OCI-LY3 (cell line): ENCODE data around the gene PLPPR4.

Experiments
- H2AFZ ChIP-seq: fragments of 200-600, 300-600 bp; shearing (Covaris generic); 2 replicates; pipeline ENCODE4 v1.6.0; 2014; ENCODE audit warnings: antibody characterized with exemption, low read depth, low read length
- H3K27ac ChIP-seq: fragments of 200-600, 300-600 bp; sonication (generic); 2 replicates; pipeline ENCODE4 v1.5.1; 2014; ENCODE audit warnings: mild to moderate bottlenecking, low read length, moderate library complexity, mixed read lengths
- H3K27me3 ChIP-seq: fragments of 200-600, 300-600 bp; sonication (generic); 2 replicates; pipeline ENCODE4 v1.6.1; 2014; ENCODE audit warnings: low read depth, low read length, mixed read lengths
- H3K36me3 ChIP-seq: fragments of 200-600, 300-600 bp; sonication (generic); replicated peaks from 2 replicates; pipeline ENCODE3; 2014; ENCODE audit warnings: low read depth, low read length, mixed read lengths
- H3K4me1 ChIP-seq: fragments of 300-600, 200-600 bp; sonication (generic); 2 replicates; pipeline ENCODE4 v1.6.1; 2014; ENCODE audit warnings: low read length, mixed read lengths
- H3K4me2 ChIP-seq: fragments of 200-600, 300-600 bp; sonication (generic); 2 replicates; pipeline ENCODE4 v1.6.1; 2014; ENCODE audit warnings: low read length, mixed read lengths
- H3K4me3 ChIP-seq: fragments of 300-600, 200-600 bp; sonication (generic); 2 replicates; pipeline ENCODE4 v1.5.1; 2014; ENCODE audit warnings: antibody characterized with exemption, mild to moderate bottlenecking, low read length, moderate library complexity
- H3K79me2 ChIP-seq: fragments of 300-600, 200-600 bp; shearing (Covaris generic); 2 replicates; pipeline ENCODE4 v1.6.1; 2014; ENCODE audit warnings: mild to moderate bottlenecking, low read length, mixed read lengths
- H3K9ac ChIP-seq: fragments of 300-600, 200-600 bp; shearing (Covaris generic); 2 replicates; pipeline ENCODE4 v1.6.0; 2014; ENCODE audit warnings: mild to moderate bottlenecking, low read length, moderate library complexity
- H3K9me3 ChIP-seq: fragments of 200-600, 300-600 bp; shearing (Covaris generic); 2 replicates; pipeline ENCODE4 v1.6.1; 2014; ENCODE audit warnings: low read length, mixed read lengths; ENCODE audit not compliant: insufficient read depth
- H4K20me1 ChIP-seq: fragments of 200-600, 300-600 bp; sonication (generic); 2 replicates; pipeline ENCODE4 v1.6.1; 2016; ENCODE audit warnings: low read length, mixed read lengths; ENCODE audit not compliant: insufficient read depth
- EZH2phosphoT487 ChIP-seq: fragments of 200-600 bp; shearing (Covaris generic); IDR thresholded peaks from 2 replicates; pipeline ENCODE4 v1.6.1; 2018; ENCODE audit warnings: antibody characterized with exemption, mixed run types, low read depth
- TF ChIP-seq, protein P1 (sequence below): fragments of 200-600, 300-600 bp; sonication (generic); IDR thresholded peaks from 2 replicates; pipeline ENCODE4 v1.5.1; 2014; ENCODE audit warnings: antibody characterized with exemption, low read length, low read depth

Gene PLPPR4

DNA sequence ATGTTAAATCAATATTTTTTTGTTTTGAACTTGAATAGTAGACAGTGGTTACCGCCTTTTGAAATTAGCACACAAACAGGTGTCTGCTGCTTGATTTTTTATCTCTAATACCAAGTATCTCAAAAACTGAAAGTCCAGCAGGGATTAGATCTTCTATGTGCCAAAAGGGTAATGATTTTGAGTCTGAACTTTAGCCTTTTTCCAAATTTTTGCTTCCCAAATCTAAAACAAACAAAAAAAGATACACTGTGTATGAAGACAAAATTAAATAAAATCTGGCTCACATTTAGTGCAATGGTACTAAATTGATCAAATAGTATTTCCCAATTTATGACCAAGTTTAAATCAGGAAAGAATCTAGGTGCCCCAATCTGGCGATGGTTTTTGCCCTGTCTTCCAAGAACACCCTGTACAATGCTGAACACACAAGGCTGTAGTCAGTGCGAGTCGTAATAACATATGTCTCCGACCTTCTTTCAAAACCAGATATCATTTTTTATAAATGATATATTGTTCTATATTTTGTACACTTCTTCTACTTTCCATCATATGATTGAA lies 40.5 kb downstream of the PLPPR4 start:
- Histone ChIP-seq H3K27me3 (no peaks in the 10 kb centered on the region), H3K4me3 (no peak overlapping the region), H2AFZ (no peak overlapping the region), H3K4me1 (no peaks in the 10 kb centered on the region), H3K27ac (no peak overlapping the region), H3K36me3 (no peaks in the 10 kb centered on the region), H3K79me2 (no peaks in the 10 kb centered on the region), H4K20me1 (no peaks in the 10 kb centered on the region), H3K4me2 (no peak overlapping the region), H3K9ac (no peak overlapping the region), H3K9me3 (no peaks in the 10 kb centered on the region)
- TF ChIP-seq, protein P1, sequence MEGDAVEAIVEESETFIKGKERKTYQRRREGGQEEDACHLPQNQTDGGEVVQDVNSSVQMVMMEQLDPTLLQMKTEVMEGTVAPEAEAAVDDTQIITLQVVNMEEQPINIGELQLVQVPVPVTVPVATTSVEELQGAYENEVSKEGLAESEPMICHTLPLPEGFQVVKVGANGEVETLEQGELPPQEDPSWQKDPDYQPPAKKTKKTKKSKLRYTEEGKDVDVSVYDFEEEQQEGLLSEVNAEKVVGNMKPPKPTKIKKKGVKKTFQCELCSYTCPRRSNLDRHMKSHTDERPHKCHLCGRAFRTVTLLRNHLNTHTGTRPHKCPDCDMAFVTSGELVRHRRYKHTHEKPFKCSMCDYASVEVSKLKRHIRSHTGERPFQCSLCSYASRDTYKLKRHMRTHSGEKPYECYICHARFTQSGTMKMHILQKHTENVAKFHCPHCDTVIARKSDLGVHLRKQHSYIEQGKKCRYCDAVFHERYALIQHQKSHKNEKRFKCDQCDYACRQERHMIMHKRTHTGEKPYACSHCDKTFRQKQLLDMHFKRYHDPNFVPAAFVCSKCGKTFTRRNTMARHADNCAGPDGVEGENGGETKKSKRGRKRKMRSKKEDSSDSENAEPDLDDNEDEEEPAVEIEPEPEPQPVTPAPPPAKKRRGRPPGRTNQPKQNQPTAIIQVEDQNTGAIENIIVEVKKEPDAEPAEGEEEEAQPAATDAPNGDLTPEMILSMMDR: no peak
- TF ChIP-seq EZH2phosphoT487: no peak

DNA sequence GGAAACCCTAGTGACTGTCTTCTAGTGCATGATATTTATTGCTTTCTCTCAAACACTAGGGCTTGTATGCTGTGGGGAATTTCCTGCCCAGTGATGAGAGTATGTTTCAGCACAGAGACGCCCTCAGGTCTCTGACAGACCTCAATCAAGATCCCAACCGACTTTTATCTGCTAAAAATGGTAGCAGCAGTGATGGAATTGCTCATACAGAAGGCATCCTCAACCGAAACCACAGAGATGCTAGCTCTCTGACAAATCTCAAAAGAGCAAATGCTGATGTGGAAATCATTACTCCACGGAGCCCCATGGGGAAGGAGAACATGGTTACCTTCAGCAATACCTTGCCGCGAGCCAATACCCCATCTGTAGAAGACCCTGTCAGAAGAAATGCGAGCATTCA lies 41.3 kb downstream of the PLPPR4 start:
- H3K4me2 ChIP-seq: no peak overlapping the region
- H4K20me1 ChIP-seq: no peaks in the 10 kb centered on the region
- H3K36me3 ChIP-seq: no peaks in the 10 kb centered on the region
- H3K4me1 ChIP-seq: no peaks in the 10 kb centered on the region
- no peak overlapping the region for H3K9ac ChIP-seq
- H2AFZ ChIP-seq: no peak overlapping the region
- TF ChIP-seq EZH2phosphoT487: no peak
- TF ChIP-seq, protein P1: no peak
- H3K27ac ChIP-seq: no peak overlapping the region
- H3K9me3 ChIP-seq: no peaks in the 10 kb centered on the region
- H3K4me3 ChIP-seq: no peak overlapping the region
- H3K27me3 ChIP-seq: no peaks in the 10 kb centered on the region
- H3K79me2 ChIP-seq: no peaks in the 10 kb centered on the region

DNA sequence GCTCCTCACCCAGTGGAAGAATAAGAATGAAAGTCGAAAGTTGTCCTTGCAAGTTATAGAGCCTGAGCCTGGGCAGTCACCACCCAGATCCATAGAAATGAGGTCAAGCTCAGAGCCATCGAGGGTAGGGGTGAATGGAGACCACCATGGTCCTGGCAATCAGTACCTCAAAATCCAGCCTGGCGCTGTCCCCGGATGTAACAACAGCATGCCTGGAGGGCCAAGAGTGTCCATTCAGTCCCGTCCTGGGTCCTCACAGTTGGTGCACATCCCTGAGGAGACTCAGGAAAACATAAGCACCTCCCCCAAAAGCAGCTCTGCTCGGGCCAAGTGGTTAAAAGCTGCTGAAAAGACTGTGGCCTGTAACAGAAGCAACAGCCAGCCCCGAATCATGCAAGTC lies 41.8 kb downstream of the PLPPR4 start:
- TF ChIP-seq, protein P1: no peak
- TF ChIP-seq EZH2phosphoT487: no peak
- no peak overlapping the region for H2AFZ ChIP-seq
- H3K9me3 ChIP-seq: no peaks in the 10 kb centered on the region

DNA sequence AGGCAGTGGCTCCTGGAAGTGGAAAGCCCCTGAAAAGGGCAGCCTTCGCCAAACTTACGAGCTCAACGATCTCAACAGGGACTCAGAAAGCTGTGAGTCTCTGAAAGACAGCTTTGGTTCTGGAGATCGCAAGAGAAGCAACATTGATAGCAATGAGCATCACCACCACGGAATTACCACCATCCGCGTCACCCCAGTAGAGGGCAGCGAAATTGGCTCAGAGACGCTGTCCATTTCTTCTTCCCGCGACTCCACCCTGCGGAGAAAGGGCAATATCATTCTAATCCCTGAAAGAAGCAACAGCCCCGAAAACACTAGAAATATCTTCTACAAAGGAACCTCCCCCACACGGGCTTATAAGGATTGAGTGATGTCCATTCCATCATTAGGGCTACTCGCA lies 42.4 kb downstream of the PLPPR4 start:
- Histone ChIP-seq H3K4me3 (no peak overlapping the region), H3K79me2 (no peaks in the 10 kb centered on the region), H3K9ac (no peak overlapping the region), H3K27me3 (no peaks in the 10 kb centered on the region), H3K36me3 (no peaks in the 10 kb centered on the region), H3K4me1 (no peaks in the 10 kb centered on the region), H2AFZ (no peak overlapping the region), H3K9me3 (no peaks in the 10 kb centered on the region), H3K27ac (no peak overlapping the region), H3K4me2 (no peak overlapping the region), H4K20me1 (no peaks in the 10 kb centered on the region)
- TF ChIP-seq, protein P1: no peak
- no peak for TF ChIP-seq EZH2phosphoT487

More for the DNA sequence above, 41.8 kb downstream of the PLPPR4 start:
- Histone ChIP-seq H3K4me2 (no peak overlapping the region), H3K79me2 (no peaks in the 10 kb centered on the region), H3K36me3 (no peaks in the 10 kb centered on the region), H3K9ac (no peak overlapping the region), H3K27ac (no peak overlapping the region), H3K4me1 (no peaks in the 10 kb centered on the region), H3K27me3 (no peaks in the 10 kb centered on the region), H4K20me1 (no peaks in the 10 kb centered on the region), H3K4me3 (no peak overlapping the region)
